Colon (tissue), 2 donors: Measurements from ENCODE around the gene FEN1.

Experiments used
- FAIRE-seq: peaks from 2 replicates; lab custom pipeline; 2012; peaks lifted over from hg19 to GRCh38; lab: Jason Lieb, UNC
- donor health status: control.
- donor health status: control.

FEN1 gene

DNA sequence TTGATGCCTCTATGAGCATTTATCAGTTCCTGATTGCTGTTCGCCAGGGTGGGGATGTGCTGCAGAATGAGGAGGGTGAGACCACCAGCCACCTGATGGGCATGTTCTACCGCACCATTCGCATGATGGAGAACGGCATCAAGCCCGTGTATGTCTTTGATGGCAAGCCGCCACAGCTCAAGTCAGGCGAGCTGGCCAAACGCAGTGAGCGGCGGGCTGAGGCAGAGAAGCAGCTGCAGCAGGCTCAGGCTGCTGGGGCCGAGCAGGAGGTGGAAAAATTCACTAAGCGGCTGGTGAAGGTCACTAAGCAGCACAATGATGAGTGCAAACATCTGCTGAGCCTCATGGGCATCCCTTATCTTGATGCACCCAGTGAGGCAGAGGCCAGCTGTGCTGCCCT, 2.7 kb downstream of the FEN1 start:
- no peak for FAIRE-seq

DNA sequence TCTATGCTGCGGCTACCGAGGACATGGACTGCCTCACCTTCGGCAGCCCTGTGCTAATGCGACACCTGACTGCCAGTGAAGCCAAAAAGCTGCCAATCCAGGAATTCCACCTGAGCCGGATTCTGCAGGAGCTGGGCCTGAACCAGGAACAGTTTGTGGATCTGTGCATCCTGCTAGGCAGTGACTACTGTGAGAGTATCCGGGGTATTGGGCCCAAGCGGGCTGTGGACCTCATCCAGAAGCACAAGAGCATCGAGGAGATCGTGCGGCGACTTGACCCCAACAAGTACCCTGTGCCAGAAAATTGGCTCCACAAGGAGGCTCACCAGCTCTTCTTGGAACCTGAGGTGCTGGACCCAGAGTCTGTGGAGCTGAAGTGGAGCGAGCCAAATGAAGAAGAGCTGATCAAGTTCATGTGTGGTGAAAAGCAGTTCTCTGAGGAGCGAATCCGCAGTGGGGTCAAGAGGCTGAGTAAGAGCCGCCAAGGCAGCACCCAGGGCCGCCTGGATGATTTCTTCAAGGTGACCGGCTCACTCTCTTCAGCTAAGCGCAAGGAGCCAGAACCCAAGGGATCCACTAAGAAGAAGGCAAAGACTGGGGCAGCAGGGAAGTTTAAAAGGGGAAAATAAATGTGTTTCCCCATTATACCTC, 3.3 kb downstream of the FEN1 start:
- FAIRE-seq = no peak

DNA sequence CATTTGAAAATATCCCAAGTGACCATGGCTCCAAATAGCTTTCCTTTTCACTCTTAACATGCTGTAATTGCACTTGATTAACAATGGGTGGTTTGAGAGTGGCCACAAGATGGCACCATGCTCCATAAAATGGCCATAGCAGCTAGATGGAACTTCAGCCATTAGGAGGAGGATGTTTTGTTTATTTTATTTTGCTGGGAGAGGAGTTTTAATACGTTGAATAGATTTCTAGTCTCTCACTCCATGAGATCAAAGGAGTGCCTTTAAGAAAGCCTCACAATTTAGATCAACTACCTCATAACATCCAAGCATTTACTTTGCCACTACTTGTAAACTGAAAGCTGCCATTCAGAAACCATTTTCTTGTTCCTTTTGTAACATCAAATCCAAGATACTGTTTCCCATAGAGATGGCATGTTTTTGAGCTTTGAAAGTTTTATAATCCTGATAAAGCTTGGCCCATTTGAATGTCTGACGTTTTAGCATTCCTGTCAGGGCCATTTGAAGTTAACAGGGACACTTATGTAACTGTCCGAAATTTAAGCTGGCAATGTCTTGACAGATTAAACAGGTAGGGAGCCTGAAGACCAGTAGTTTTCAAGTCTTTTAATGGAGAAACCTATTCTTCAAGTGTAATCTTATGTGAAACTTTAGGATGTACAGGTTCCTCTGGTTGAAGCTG, 4.7 kb downstream of the FEN1 start:
- FAIRE-seq = no peak

DNA sequence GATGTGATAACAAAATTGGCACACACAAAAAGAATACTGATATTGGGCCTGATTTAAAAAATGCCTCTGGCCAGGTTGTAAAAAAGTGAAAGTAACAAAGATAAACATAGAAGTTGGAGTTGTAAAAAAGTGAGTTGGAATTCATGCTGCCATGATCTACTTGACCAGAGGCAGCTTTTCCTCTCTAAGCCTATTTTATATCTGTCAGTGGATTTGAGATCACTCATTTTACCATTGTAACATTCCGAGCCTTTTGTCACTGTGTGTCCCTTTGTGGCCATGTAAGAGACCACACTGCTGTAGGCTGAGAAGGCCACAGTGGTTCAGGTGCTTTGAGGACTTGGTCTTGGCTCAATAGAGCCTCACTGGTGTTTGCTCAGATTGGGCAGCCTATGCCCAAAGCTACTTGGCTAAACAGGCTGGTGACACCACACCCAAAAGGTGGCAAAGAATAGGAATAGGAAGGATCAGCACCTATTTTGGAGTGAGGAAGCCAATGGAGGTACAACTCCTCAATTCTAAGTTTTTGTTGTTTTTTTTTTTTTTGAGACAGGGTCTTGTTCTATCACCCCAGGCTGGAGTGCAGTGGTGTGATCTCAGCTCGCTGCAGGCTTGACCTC, 7.1 kb downstream of the FEN1 start:
- no peak for FAIRE-seq

DNA sequence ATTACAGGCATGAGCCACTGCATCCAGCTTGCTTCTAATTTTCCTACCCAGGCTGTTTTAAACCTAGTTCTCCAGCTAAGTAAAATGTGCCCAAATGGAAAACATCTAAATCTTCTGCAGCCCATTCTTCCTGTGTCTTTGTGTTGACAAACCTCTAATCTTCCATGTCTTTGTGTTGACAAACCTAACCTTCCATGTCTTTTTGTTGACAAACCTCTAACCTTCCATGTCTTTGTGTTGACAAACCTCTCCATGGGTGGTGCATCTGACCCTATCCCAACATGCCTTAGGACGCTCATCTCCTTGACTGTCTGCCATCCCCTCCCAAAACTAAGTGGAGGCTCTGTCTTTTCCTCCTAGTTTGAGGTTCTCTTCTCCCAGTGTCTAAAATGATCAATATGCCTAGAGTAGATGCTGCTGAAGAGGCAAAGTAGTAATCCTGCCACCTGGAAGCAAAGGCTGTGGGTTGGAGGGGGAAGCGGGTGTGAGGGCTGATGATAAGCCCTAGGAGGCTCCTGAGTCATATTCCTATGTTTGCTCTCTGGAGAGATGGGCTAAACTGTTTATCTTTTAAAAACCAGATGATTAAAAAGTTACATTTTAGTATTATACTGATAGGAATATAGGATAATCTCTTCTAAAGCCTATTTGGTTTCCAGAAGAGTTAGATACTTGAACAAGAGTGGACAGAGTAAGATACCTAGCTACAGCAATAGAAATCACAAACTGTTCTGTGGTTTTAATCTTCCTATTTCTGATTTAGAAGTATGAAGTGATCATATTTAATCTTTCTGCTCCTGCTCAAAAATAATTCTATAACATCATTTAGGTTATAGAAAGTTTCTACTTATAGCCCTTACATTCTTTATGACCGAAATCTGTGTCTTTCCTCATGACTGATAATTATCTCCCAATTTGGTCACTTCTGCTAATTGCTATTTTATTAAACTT, 7.9 kb downstream of the FEN1 start:
- FAIRE-seq = no peak

DNA sequence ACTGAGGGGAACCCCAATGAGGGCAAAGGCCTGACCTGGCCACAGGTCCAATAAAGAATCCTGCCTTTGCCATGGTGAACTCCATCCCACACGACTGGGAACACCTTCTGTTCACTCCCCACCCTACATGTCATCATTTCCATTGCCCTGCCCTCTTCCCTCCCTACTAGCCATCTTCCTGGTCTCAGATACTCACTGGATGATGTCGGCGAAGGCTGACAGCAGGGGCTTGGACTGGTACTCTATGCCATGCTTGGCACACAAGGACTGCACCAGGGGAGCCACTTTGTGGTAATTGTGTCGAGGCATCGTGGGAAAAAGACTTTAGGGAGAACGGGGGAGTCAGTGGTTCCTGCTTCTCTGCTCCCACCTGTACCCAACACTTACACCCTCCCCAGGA, 9.9 kb downstream of the FEN1 start:
- FAIRE-seq = no peak

DNA sequence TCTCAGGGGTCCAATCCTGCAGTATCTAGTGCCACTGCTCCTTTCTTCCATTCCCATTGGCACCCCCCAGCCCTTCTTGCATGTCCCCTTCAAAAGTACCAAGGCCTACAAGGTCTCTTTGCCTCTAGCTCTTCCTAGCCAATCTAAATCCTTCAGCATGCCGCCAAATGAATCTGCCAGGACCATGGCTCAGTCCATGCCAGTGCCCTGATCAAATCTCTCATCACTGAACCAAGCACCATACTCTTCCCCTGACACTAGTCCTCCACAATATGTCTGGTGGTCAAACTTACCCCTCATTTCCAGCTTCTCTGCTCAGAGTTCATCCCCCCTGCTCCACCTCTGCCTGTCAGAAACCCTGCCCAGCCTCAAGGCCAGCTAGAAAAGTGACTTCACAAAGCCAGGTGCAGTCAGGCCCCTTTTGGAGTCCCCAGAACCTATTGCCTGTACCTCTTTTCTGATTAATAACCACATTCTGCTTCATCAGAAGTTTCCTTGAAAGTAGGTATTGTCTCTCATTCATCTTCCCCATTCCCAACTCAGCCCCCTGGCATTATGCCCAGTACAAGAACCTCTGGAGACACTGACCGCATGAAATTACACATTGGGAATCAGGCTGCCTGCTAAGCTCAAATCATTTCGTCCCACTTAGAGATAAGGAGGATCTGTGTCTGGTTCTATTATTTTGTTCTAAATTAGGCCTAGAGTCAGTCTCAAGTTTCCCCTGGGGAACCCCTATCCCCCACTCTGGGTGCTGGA, 11.4 kb downstream of the FEN1 start:
- no peak for FAIRE-seq

DNA sequence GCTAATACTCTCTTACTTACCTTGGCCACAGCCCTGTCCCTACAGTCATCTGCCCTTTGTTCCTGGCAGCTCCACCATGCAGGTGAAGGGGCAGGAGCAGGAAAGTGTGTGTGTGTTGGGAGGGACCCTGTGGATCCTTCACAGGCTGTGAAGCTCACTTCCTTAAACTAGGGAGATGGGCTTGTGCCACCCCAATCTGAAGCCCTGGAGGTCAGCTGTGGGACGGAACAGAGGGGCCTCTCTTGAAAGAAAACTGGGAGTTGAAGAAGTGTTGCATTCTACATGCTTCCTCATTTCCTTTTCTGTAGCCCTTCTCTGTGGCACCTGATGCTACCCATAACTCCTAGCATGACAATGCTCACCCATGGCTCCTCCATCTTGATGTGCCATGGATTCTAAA, 12.4 kb downstream of the FEN1 start:
- no peak for FAIRE-seq

DNA sequence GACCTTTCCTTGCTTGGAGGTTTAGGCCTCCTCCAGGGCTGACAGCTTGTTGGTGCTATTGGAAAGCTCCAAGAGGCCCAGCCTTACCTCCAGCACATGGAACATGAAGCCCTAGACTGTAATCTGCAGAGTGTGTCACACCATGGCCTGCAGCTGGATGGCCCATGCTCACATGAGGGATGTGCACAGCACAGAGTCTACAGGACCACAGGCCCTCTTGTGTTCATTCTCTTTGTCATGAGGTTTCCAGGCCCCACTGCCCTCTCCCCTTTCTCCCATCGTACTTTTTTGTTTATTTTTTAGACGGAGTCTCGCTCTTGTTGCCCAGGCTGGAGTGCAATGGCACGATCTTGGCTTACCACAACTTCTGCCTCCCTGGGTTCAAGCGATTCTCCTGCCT, 14.1 kb downstream of the FEN1 start:
- FAIRE-seq = no peak

DNA sequence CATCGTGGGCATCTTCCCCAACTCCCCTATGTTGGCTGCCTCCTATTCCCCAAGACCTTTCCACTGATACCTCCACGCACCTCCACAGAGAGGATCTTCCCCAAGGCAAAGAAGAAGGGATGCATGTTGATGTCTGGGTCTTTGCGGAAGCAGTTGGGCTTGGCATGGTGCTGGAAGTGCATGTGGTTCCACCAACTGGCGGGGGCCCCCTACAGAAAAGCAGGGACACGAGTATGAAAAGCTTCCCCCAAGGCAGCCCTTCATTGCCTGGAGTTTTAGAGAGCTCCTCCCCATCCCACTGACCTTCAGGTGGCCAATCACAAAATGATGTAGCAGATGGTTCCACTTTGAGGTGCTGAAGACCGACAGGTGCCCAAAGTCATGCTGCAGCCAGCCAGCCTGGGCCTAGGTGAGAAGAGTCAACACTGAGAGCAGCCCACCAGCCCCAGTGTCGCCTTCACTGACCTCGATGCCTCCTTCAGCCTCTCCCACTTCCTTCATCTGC, 18.0 kb downstream of the FEN1 start:
- FAIRE-seq = no peak

DNA sequence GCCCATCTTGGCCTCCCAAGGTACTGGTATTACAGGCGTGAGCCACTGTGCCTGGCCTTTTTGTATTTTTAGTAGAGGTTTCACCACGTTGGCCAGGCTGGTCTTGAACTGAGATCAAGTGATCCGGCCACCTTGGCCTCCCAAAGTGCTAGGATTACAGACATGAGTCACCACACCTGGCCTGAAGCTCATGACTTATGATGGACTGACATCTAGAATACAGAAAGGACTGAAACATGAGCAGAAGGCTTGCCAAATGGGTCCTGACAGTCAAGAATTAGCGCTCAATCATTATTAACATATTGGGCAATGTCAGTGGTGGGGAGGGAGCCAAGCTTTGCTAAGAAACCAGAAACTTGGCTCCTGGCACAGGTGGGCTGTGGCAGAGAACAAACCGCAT, 19.1 kb downstream of the FEN1 start:
- no peak for FAIRE-seq

DNA sequence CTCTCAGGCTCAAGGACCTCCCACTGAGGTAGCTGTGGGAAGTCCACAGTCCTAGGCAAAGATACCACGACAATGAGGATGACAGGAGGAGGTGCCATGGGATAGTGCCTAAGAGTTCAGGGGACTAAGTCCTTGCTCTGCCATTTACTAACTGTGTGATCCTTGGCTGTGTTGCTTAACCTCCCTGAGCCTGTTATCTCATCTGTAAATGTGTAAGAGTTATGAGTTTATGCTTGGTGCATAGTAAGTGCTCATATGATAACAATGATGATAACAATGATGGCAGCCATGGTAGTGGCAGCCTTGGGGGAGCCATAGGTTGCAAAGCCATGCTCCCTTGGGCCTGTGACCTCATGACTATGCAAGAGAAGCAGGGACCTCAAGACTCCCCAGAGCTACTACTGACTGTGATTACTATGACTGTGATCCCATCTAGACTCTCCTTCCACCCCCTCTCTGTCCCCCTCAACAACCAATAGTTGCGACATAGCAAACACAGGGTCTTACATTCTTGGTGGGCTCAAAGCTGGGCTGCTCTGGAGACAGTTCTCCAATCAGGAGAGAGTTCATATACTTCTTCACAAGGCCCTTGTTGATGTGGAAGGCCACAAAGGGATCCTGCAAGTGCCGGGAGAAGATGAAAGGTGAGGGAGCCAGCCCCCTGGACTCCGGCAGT, 20.2 kb downstream of the FEN1 start:
- no peak for FAIRE-seq

DNA sequence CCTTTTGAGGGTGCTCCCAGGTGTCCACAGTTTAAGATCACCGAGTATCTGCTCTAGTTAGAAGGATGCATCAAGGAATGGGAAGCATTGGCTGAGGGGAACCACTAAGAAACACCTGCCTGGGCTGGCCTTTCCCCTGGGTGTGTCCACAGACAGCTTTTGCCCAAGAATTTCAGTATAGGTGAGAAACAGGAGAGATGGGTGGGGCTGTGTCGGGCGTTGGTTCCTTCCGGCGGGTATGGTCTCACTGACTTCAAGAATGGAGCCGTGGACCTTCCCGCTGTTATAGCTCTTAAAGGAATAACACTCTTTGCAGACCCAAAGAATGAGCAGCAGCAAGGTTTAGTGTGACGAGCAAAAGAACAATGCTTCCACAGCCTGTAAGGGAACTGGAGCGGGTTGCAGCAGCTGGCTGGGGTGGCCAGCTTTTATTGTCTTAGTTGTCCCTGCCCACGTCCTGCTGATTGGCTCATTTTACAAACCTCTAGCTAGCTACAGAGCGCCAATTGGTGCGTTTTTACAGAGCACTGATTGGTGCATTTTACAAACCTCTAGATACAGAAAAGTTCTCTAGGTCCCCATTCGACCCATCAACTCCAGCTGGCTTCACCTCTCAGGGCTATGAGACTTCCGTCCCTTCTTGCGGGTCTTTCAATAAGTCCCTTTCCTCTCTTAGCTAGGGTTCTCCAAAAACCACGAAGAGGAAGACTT, 21.7 kb downstream of the FEN1 start:
- no peak for FAIRE-seq

DNA sequence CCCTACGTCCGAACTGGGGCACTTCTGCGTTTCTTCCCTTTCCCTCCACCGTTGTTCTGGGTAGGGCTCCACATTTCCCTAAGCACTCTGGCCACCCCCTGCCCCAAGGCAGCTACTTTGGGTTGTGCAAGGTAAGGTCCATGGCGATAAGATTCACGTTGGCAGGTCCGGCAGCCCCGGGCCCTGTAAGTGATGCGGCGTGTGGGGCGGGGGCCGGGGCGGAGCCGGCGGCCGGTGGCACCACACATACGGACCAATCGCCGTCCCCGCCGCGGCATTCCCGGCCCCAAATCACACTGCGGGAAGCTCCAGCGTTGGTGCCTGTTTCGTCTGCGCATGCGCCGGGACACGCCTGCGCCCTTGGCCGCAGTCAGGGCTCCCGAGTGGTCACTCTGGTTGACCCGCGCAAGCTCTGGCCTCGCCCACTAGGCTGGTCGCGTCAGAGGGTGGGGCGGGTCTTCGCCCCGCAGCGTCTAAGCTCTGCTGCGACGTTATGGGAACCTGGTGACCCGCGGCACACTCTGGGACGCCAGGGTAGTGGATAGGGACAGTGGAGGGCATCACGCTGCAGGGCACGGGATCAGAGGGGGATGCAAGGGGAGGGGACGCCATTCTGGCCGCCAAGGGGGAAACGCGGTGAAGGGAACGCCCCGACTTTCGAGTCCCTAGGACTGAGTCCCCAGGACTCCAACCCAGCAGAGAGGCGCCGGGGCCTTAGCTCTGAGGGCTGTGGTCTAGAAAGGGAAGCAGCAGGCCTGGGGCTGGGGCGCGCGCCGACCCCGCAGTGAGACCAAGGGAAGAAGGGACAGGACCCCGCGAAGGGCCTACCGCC, 22.5 kb downstream of the FEN1 start:
- FAIRE-seq = no peak

DNA sequence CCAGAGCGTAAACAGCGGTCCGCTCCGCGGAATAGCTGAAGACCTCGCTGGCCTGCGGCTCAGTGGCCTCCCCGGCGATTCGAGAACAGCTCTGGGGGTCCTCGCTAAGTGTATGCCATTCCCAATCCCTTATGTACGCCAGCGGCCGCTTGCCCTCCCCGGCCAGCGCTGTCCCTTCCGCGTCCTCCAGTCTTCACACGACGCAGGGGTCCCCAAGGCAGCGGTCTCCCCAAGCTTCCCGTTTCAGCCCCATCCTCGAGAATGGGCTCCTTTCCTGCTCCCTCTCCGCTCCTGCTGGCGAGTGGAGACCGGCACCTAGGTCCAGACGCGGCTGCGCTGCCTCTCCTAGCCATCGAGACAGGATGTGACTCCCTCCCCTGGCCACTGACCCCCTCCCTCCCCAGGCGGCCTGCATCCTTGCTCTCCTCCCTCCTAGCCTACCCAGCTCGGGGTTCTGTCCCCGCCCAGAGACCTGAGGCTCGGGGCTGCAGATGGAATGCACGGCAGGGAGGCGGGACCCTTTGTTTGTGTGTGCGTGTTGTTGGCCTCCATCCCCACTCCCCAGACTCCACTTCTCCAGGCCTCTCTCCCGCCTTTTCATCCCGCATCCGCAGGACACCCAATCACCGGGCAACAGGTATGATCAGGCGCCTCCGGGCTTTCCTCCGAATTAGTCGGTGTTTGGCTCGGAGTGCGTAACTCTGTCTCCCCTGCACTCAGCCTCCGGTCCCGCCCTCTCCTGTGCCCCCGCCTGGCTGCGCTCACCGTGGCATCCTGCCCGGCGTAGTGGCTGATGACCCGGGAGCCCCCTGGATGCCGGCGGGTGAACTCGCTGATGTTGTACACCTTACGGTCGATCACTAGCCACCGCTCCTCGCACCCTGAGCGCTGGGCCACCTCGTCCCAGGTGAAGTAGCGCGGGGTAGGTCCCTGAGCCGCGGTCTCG, 23.4 kb downstream of the FEN1 start:
- FAIRE-seq = no peak

DNA sequence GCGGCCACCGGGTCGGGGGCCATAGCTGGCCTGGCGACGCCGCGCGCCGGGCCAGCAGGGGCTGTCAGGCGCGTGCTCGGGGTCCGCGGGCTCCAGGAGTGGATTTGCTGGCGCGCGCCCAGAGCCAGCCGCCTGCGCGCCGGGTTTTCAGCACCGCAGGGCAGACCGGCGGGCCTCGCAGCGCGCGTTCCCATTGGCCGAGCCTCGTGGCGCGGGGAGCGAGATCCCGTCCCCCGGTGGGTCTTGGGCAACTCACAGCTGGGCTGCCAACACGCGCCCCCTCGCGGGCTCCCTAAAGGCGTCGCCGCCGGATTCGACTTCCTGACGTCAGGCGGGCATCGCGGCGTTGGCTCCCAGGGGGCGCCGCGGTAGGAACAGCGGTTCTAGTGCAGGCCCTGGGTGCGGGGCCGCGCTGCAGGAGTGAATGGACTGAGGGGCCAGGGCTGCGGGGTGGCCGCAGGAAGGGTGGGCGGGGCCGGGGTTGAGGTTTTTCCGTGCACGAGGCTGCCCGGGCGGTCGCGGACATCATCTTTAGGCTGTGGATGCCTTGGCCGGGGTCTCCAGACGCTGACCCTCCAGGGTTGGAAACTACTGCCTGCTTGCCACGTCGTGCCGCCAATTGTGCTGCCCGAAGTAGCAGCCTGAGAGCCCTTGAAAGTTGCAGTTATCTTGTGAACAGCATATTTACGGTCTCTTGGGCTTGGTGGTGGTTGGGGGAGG, 24.2 kb downstream of the FEN1 start, which contains the start of gene FADS1:
TSS of gene FADS1 (minus strand) at position 268 of the 720 bp plus-strand sequence. CDS start at position 194, 74 bp downstream.
- no peak for FAIRE-seq

DNA sequence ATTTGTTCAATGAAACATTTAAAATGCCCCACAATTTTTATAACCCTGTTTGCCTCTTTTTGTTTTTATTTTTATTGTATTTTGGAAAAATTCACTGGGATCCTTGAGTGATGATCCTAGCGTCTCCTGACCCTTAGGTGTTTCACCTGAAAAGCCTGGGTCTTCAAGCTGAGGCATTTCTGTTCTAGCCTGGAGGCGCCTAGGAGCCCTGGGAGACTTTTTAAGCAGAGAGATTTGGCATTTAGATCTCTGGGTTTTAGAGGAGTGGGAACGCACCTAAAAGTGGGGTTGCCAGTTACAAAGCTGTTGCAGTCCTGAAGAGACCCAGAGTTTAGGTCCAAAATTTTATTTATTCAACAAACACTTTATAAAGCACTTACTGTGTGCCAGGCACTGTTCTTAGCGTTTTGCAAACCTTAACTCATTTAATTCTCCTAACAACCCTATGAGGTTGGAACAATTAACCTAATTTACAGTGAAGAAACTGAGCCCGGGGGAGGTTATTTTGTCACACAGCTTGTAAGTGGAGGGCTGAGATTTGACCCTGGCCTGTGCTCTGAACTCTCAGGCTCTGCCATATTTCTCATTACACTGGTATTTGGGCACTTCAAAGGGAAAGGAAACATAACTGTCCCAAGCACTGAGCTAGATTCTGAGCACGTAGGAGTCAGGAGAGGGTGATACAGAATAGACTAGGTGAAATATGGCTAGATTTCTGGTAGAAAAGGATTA, 24.9 kb downstream of the FEN1 start:
- FAIRE-seq = no peak
